ENCODE results near the gene ZNF584. TPM values are rescaled to one million over a fixed set of nuclear protein-coding genes. Genes with fewer than 3 reads are reported as not detected.
"Not testable (repeated sequence)": the region's sequence is repeated elsewhere in the genome, so short reads cannot be mapped to it uniquely, and the experiment has no call there.

Gene ZNF584
- total RNA-seq, 1 donor from 2014 or later, result 7.1 TPM

- no peak for DNase-seq (ENCODE audit: low read depth)
Observed at GRCh38 chr19:58367698-58368454, 40.6 kb upstream of the ZNF584 start.

GRCh38 chr19:58368561-58369360 lies 39.7 kb upstream of the ZNF584 start:
- no peaks in the 10 kb centered on the region for H3K27me3 ChIP-seq (ENCODE audit: control insufficient read depth, insufficient read depth, low read length)
- H3K36me3 ChIP-seq (ENCODE audit: control insufficient read depth, insufficient read depth, low read length), result no peaks in the 10 kb centered on the region
- DNase-seq (ENCODE audit: low read depth), result no peak
- no peak overlapping the region for H3K4me3 ChIP-seq (ENCODE audit: low read depth, low read length)
- no peak for TF ChIP-seq CTCF (IDR thresholded peaks at IDR 0.05; ENCODE audit: insufficient read depth, low read length, poor library complexity, severe bottlenecking)

More at GRCh38 chr19:58367698-58368454, 40.6 kb upstream of the ZNF584 start:
- no peaks in the 10 kb centered on the region for H3K36me3 ChIP-seq (ENCODE audit: control insufficient read depth, insufficient read depth, low read length)
- no peaks in the 10 kb centered on the region for H3K27me3 ChIP-seq (ENCODE audit: control insufficient read depth, insufficient read depth, low read length)
- no peak overlapping the region for H3K4me3 ChIP-seq (ENCODE audit: low read depth, low read length)
- TF ChIP-seq CTCF (IDR thresholded peaks at IDR 0.05; ENCODE audit: insufficient read depth, low read length, poor library complexity, severe bottlenecking), result no peak

- no peak for DNase-seq (ENCODE audit: low read depth)
- TF ChIP-seq CTCF (IDR thresholded peaks at IDR 0.05; ENCODE audit: insufficient read depth, low read length, poor library complexity, severe bottlenecking), result no peak
Observed at GRCh38 chr19:58372311-58373133, 35.9 kb upstream of the ZNF584 start.

GRCh38 chr19:58374200-58374599 lies 34.2 kb upstream of the ZNF584 start:
- no peaks in the 10 kb centered on the region for H3K27me3 ChIP-seq (ENCODE audit: control insufficient read depth, insufficient read depth, low read length)
- H3K36me3 ChIP-seq (ENCODE audit: control insufficient read depth, insufficient read depth, low read length), result no peaks in the 10 kb centered on the region
- TF ChIP-seq CTCF (IDR thresholded peaks at IDR 0.05; ENCODE audit: insufficient read depth, low read length, poor library complexity, severe bottlenecking), result no peak
- no peak overlapping the region for H3K4me3 ChIP-seq (ENCODE audit: low read depth, low read length)
- no peak for DNase-seq (ENCODE audit: low read depth)

More at GRCh38 chr19:58372311-58373133, 35.9 kb upstream of the ZNF584 start:
- Histone ChIP-seq H3K27me3 (ENCODE audit: control insufficient read depth, insufficient read depth, low read length) (no peaks in the 10 kb centered on the region), H3K4me3 (ENCODE audit: low read depth, low read length) (no peak overlapping the region), H3K36me3 (ENCODE audit: control insufficient read depth, insufficient read depth, low read length) (no peaks in the 10 kb centered on the region)

GRCh38 chr19:58376724-58377123 lies 31.7 kb upstream of the ZNF584 start:
- not testable (repeated sequence) for H3K36me3 ChIP-seq (ENCODE audit: control insufficient read depth, insufficient read depth, low read length); DNase-seq (ENCODE audit: low read depth); H3K4me3 ChIP-seq (ENCODE audit: low read depth, low read length); H3K27me3 ChIP-seq (ENCODE audit: control insufficient read depth, insufficient read depth, low read length)

GRCh38 chr19:58379246-58379645 lies 29.2 kb upstream of the ZNF584 start:
- H3K27me3 ChIP-seq (ENCODE audit: control insufficient read depth, insufficient read depth, low read length), result no peaks in the 10 kb centered on the region
- no peak overlapping the region for H3K4me3 ChIP-seq (ENCODE audit: low read depth, low read length)
- no peak for TF ChIP-seq CTCF (IDR thresholded peaks at IDR 0.05; ENCODE audit: insufficient read depth, low read length, poor library complexity, severe bottlenecking)
- no peaks in the 10 kb centered on the region for H3K36me3 ChIP-seq (ENCODE audit: control insufficient read depth, insufficient read depth, low read length)
- DNase-seq (ENCODE audit: low read depth), result no peak

Measured in kidney epithelial cell (primary cell).